ENCODE data around the gene IER5L.

Gene IER5L

DNA sequence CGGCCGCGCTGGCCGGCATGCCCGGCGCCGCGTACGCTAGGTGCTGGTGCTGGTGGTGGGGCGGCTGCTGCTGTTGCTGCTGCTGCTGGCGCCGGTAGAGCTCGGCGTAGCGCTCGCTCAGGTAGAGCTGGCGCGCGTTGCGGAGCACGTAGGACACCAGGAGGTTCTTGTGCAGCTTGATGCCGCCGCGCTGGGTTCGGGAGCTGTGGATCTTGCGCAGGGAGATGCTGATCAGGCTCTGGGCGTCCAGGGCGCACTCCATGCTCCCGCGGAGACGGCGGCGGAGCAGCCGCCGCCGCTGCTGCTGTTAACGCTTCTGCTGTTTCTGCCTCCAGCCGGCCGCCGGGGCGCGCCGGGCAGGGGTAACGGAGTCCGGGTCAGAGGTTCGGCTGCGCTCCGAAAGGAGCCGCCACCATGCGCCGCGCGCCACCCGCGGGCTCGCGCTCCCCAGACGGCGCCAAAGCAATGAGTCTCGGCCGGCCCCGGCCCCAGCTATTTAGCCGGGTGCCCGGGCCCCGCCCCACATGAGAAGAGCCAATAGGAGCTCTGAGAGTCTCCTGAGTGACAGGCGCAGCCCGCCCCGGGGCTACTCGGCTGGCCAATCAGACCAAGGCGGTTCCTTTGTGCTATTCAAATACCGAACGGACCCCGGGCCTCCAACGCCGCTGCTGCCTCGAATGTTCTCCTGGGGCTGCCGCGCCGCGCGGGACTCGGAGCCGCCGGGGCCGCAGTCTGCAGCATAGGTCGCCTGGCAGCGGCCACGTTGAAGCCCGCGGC lies at the start of gene IER5L:
Gene IER5L (minus strand): TSS at position 471 of the 777 bp plus-strand sequence. CDS start 209 bp downstream, at position 262.
- DNase-seq (ENCODE audit: low spot score): peak; percentile 99

DNA sequence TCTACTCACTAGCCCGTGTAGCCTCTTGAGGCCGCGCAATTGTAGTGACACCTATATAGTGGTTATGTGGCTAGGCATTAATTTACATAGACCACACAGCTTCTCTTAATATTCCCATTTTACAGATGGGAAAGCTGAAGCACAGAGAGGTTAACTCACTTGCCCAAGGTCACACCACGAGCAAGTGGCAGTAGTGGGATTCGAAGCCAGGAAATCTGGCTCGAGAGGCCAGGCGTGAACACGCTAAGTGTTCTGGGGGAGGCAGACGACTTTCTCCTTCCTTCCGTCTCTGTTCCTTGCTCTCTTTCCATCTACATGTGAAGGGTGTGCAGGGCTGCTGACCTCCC lies 49.8 kb upstream of the IER5L start:
- no peak for DNase-seq (ENCODE audit: low spot score)

DNA sequence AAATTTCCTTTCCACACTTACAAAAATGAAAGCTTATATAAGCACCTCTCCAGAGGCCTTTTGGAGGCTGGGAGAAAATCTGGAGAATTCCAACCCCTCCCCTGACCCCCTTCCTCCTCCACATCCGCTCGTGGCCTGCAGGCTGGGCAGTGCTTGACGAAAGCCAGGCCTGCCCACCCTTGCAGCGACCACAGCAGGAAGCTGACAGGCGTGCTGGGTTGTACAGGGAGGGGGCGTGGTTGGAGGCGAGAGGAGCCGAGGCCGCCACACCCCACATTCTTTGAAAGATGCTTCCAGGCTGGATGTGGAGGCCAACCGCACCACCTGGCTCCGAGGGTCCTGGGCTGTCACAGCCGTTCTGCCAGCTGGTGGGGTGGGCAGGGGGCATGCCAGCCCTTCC lies 47.8 kb upstream of the IER5L start:
- no peak for DNase-seq (ENCODE audit: low spot score)

- no peak for DNase-seq (ENCODE audit: low spot score)
Measured at GRCh38 chr9:129225490-129225778, 47.4 kb upstream of the IER5L start.

DNA sequence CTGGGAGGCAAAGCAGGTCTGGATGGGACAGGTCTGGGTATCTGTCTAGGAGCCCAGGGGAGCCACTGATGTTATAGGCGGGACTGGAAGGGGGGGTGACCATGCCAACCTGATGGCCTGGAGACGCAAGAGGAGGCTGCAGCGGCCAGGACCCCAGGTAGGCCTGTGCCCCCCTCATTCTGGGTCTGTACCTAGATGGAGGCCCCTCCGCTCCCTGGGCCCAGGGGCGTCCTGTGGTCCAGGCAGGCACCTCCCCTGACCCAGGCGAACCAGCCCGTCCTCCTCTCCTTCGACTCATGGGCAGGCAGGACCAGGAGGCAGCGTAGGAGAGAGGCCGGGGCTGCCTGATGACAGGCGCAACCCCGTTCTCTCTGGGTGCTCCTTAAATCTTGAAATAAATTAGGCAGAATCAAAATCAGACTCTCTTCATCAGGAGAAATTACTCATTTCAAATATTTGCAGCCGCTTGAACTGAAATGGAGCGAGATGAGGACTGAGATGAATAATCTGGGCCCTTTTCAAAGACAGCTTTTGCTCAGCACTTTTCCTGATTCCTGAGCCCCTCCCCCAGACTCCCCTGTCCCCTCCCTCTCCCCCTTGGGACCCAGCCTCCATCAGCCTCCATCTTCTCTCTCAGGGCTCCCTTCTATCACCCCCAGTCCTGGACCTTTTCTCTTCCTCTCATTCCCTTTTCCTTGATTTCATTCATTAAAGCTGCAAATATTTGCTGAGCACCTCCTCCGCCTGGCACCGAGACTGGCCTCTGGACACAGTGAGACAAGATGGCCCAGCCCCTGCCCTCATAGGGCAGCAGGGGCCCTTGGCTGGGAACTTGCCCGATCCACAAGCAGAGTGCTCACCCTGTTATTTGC lies 46.8 kb upstream of the IER5L start:
- DNase-seq (ENCODE audit: low spot score): no peak

DNA sequence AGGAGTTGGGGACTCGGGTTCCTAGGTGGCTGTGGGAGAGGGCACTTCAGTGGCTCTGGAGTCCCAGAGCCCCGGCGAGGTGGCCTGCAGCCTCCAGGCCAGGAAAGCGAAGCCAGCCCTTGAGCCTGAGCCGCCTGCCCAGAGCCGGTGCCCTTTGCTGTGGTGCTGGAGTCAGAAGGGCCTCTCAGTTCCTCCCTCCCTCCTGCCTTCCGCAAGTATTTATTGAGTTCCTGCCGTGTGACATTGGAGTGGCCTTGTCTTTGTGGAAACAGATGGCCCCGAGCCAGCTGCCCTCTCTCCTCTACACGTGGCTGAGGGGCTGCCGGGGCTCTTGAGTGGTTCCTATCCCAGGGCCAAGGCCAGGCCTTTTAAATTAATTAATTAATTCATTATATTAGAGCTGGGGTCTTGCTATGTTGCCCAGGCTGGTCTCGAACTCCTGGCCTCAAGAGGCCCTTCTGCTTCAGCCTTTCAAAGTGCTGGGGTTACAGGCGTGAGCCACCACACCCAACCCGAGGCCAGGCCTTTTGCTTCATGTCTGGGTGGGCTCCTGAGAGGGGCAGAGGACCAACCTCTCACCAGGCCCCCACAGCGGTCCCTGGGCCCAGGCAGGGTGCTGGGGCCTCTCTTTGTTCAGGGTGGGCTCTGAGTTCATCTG lies 45.6 kb upstream of the IER5L start:
- DNase-seq (ENCODE audit: low spot score): no peak

GRCh38 chr9:129222819-129223218 lies 44.8 kb upstream of the IER5L start:
- DNase-seq (ENCODE audit: low spot score): no peak

GRCh38 chr9:129221979-129222635 lies 44.0 kb upstream of the IER5L start:
- DNase-seq (ENCODE audit: low spot score): no peak

DNA sequence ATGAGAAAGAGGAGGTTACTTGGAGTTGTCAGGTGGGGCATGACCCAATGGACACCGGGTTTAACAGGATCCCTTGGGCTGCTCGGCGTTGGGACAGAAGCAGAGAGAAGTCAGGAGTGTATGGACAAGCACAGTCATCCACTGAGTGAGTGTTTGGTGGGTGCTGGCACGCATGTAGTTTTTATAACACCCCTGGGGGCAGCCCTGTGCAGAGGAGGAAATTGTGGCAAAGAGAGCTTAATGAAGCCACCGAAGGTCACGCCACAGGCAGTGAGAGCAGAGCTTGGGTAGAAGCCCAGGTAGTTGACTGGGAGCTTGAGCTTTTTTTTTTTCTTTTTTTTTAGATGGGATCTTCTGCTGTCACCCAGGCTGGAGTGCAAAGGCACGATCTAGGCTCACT lies 43.2 kb upstream of the IER5L start:
- no peak for DNase-seq (ENCODE audit: low spot score)

DNA sequence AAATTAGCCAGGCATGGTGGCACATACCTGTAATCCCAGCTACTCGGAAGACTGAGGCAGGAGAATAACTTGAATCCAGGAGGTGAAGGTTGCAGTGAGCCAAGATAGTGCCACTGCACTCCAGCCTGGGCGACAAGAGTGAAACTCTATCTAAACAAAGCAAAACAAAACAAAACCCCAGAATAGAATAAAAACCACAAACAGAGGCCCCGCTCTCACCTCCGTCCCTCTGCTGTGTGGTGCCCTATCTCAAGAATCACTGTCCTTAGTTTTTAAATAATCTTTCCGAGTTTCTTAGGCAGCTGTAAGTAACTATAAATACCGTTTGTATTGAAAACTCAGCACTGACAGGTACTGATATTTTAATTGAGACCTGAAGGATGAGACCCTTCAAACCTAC lies 42.7 kb upstream of the IER5L start:
- no peak for DNase-seq (ENCODE audit: low spot score)

DNA sequence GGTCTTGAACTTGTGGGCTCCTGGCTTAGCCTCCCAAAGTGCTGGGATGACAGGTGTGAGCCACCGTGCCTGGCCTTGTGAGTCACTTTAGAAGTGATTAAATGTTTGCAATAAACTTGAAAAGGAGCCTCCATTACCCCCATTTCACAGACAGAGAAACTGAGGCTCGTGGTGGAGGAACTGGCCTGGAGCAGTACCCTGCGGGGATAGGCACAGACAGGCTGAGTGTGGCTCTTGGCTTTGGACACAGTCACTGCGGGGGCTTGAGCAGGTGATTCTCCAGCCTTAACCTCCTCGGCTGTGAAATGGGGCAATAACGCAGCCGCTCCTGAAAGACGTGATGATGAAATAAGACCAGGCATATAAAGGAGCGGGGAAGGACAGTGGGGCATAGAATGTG lies 40.9 kb upstream of the IER5L start:
- no peak for DNase-seq (ENCODE audit: low spot score)

DNA sequence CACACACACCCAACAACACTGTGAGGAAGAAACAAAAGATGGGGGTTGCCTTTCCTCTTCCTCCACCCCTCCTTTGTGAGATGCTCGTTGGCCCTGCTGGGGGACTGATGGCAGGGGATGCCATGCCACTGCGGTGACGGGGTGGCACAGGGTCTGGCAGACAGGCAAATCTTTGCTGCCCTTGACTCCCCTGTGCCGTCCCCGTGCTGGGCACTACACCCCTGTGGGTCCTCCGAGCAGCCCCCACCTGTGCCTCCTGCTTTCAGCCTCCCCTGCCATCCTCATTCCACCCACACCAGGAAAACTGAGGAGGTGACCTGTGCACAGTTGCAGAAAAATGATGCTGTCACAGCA lies 40.2 kb upstream of the IER5L start:
- no peak for DNase-seq (ENCODE audit: low spot score)

DNA sequence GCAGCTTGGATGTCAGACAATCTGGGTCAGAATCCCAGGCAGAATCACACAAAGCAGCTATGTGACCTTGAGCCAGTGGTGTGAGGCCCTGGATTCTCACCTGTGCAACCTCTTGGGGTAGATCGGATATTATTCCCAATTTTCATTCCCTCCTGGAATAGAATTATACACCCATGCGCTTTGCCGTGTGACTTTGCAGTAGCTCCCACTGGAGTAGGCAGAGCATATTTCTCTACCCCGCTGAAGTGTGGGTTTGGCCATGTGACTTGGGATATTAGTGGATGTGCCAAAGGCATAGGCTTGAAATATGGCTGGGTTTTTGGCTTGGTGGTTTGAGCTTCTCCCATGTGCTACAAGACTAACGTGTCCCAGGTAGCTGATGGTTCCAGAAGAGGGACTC lies 35.5 kb upstream of the IER5L start:
- DNase-seq (ENCODE audit: low spot score): no peak

DNA sequence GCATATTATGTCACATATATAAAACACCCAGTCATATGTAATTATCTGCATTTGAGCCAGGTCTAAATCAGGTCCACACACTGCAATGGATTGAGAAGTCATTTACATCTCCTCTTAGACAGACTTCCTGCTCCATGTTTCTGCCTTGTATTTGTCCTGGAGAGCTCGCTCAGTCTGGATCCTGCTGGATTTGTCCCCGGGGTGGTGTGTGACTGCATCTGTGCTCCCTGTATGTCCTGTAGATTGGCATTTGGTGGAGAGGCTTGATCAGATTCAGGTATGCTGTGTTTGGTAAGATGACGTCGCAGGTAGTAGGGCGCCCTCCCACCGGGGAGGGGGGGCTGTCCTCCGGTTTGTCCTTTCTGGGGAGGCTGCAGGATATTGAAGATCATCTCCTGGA lies 33.6 kb upstream of the IER5L start:
- DNase-seq (ENCODE audit: low spot score): no peak

GRCh38 chr9:129210125-129210524 lies 32.1 kb upstream of the IER5L start:
- no peak for DNase-seq (ENCODE audit: low spot score)

- no peak for DNase-seq (ENCODE audit: low spot score)
Measured at GRCh38 chr9:129209580-129209979, 31.5 kb upstream of the IER5L start.

DNA sequence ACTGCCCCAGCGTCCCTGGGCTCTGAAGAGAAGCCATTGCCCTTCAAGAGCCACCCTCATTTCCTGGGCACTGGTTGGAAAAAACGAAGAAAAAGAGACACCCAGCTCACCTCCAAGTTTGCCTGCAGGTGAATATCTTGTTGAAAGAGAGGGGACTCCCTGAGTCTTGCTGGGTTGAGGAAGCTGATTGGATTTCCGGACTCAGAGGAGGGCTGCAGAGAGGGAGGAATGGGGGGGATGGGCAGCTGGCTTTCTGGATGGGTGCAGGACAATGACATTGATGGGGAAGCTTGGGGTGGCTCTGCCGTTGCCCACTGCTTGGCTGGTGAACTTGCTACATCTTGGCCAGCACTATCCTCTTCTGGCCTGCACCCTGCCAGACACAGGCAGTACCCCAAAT lies 31.0 kb upstream of the IER5L start:
- DNase-seq (ENCODE audit: low spot score): no peak

- DNase-seq (ENCODE audit: low spot score): peak; percentile 14
Measured at GRCh38 chr9:129208207-129209032, 30.4 kb upstream of the IER5L start.

DNA sequence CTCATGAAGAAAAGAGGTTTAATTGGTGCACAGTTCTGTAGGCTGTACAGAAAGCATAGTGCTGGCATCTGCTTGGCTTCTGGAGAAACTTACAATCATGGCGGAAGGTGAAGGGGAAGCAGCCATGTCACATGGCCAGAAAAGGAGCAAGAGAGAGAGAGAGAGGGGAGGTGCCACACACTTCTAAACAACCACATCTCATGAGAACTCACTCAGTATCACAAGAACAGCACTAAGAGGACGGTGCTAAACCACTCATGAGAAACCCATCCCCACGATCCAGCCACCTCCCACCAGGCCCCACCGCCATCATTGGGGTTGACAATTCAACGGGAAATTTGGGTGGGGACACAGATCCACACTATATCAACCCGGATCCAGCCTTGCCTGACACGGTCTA lies 28.8 kb upstream of the IER5L start:
- DNase-seq (ENCODE audit: low spot score): no peak

DNA sequence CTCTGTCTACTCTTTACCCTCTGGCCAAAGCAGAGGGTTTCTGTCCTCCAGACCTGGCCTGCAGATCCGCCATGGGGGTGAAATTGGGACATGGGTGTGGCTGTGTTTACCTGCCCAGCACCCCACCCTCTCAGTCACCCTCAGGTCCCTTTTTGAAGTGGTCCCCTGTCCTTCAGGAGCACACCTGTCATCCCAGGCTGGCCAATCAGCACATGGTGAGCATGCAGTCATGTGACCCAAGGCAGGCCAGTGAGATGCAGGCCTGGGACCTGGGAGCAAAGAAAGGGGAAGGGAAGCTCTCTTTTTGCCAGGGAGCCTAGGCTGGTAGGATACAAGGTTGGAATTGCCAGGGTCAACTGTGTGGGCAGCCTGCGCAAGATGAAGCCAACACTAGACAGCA lies 28.3 kb upstream of the IER5L start:
- DNase-seq (ENCODE audit: low spot score): no peak

DNA sequence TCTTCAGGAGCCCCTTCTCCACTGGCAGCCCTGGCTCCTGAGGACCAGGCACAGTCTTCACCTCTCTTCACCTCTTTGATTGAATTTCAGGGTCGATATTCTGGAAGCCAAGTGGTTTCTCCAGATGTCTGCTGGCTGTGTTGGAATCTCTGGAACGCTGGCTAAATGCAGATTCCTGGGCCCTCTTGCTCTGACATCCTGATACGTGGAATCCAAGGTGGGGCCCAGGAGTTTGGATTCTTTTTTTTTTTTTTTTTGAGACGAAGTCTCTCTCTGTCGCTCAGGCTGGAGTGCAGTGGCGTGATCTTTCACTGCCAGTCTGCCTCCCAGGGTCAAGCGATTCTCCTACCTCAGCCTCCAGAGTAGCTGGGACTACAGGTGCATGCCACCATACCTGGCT lies 26.8 kb upstream of the IER5L start:
- DNase-seq (ENCODE audit: low spot score): no peak

DNA sequence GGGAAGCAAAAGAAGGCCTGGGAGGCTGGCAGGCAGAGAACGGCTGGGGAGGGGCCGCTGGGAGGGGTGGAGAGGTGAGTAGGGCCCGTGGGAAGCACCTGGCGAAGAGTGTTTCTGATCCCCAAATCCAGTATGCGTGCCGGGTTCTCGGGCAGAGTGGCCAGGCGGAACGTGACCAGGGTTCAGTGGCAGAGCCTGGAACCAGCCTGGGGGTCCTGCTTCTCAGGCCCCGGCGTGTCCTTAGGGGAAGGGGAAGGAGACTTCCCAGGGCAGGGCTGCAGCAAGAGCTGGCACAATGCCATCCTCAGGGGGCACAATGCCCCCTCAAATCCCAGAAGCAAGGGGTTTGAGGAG lies 25.5 kb upstream of the IER5L start:
- peak; percentile 29 for DNase-seq (ENCODE audit: low spot score)

All from D341Med (cell line).